ENCODE data around the gene MMP24.

DNA sequence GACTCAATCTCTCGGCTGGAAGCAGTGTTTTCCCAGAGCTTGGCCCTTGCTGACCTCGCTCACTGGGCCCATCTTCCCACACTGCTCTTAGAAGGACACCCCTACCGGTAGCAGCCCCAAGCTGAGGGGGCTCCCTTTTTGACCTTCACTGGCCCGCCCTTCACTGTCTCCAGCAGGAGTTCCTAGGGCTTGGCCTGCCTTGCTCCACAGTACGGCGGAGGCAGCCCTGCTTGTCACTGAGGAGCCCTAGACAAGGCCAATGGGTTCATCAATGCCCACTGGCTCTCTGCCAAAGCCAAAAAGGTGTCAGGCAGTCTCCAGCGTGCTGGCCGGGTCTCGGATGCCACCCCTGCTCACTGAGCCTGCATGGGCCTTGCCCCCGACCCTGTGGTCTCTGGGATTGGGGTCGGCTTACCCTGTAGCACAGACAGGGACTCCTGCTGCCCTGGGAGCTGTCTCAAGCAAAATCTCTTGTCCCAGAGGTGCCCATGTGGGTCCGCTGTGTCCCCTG is 49.3 kb downstream of the MMP24 start:
- TF ChIP-seq, protein P1, sequence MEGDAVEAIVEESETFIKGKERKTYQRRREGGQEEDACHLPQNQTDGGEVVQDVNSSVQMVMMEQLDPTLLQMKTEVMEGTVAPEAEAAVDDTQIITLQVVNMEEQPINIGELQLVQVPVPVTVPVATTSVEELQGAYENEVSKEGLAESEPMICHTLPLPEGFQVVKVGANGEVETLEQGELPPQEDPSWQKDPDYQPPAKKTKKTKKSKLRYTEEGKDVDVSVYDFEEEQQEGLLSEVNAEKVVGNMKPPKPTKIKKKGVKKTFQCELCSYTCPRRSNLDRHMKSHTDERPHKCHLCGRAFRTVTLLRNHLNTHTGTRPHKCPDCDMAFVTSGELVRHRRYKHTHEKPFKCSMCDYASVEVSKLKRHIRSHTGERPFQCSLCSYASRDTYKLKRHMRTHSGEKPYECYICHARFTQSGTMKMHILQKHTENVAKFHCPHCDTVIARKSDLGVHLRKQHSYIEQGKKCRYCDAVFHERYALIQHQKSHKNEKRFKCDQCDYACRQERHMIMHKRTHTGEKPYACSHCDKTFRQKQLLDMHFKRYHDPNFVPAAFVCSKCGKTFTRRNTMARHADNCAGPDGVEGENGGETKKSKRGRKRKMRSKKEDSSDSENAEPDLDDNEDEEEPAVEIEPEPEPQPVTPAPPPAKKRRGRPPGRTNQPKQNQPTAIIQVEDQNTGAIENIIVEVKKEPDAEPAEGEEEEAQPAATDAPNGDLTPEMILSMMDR (conservative IDR thresholded peaks at IDR 0.05) = no peak
- no peak for TF ChIP-seq ZFX (IDR thresholded peaks at IDR 0.05)
